Esophagus (tissue), 2 donors: ENCODE data around the gene VGLL4. TPM values are rescaled to one million over a fixed set of nuclear protein-coding genes. Genes with fewer than 3 reads are reported as not detected.

ENCODE experiments used
- H3K27ac ChIP-seq, 2 donors: one replicate each; pipeline ENCODE4 v1.5.1; 2013; ENCODE audit warnings: low read depth in 2 of 2, mild to moderate bottlenecking in 2 of 2, inconsistent platforms in 1 of 2, low read length in 1 of 2, moderate library complexity in 1 of 2
- H3K27me3 ChIP-seq, 2 donors: one replicate each; pipeline ENCODE4 v1.6.1; 2013; ENCODE audit warnings: low read length in 2 of 2, control low read depth in 1 of 2, mild to moderate bottlenecking in 1 of 2; ENCODE audit not compliant: insufficient read depth in 2 of 2, control insufficient read depth in 1 of 2
- H3K36me3 ChIP-seq, 2 donors: one replicate each; pipeline ENCODE4 v1.6.1; 2013; ENCODE audit warnings: low read length in 1 of 2; ENCODE audit not compliant: control insufficient read depth in 2 of 2, insufficient read depth in 2 of 2
- H3K4me1 ChIP-seq, 2 donors: one replicate each; pipeline ENCODE4 v1.6.1; 2013; ENCODE audit warnings: low read length in 1 of 2; ENCODE audit not compliant: control insufficient read depth in 2 of 2, insufficient read depth in 2 of 2
- H3K4me3 ChIP-seq, 2 donors: one replicate each; pipeline ENCODE4 v1.5.1; 2013; ENCODE audit warnings: low read length in 2 of 2, mild to moderate bottlenecking in 2 of 2, low read depth in 1 of 2, moderate library complexity in 1 of 2
- H3K9me3 ChIP-seq, 2 donors: one replicate each; pipeline ENCODE4 v1.6.1; 2013; ENCODE audit warnings: mild to moderate bottlenecking in 2 of 2, low read depth in 1 of 2, low read length in 1 of 2, moderate library complexity in 1 of 2; ENCODE audit not compliant: control insufficient read depth in 2 of 2, insufficient read depth in 1 of 2
- WGBS, 2 donors: extraction: QIAGEN DNeasy Blood & Tissue Kit; methylation state at CpG; one replicate each; pipeline ENCODE4 v1.1.7; 2013; 5-methylcytosine and 5-hydroxymethylcytosine counted together
- polyA plus RNA-seq, 2 donors: library from polyadenylated mRNA; stranded (reverse); fragments of 200-250 nt; gene quantifications; one replicate each; pipeline ENCODE4 v1.2.3, GENCODE V29; 2013
- donor health status: healthy with polysubstance abuse.
- donor health status: Bipolar disorder and iron deficiency.

VGLL4 gene
- polyA plus RNA-seq, 2 donors: 23.1 to 26.3 TPM

DNA sequence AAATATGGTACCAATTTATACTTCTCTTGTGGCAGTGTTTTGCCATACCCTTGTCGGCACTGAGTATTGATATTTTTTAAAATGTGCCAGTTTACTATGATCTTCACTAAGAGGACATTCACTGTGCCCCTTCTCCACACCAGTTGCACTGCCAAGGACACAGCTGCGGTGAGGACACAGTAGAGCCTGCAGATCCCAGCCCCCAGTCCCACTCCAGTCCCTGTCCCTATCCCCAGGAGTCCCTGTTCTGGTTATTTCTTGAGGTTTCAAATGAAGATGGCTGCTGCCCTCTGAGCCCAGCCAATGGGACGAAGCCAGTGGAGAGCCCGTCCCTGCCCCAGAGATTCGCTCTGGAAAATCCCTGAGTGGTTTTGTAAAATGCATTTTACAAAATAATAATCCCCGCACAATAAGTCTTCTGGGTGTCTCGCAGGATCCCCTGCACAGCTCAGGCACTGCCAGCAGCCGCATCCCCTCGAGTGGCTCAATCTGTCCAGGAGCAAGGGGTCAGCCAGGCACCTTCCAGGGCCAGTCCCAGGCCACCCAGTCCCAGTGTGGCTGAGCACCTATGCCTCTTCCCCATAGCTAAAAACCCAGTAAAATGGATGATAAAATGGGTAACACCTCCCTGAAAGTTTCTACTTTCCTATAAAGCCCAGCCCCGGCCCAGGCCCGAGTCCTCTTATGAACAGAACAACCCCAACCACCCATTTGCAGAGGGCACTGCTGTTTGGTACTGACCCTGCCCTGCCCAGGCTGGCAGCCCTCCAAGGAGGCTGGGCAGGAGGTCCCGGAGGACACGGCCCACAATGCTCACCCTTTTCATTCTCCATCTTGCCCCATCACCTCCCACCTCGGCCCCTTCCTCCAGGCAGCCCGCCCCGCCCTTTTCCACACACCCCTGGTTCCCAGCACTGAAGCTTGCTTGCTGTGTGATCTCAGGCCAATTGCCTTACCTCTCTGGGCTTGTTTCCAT, 91.1 kb downstream of the VGLL4 start:
- Histone ChIP-seq H3K27ac (no peak overlapping the region), H3K4me1 (peaks cover 5 to 19% of the 10 kb centered on the region in 2 donors), H3K4me3 (no peak overlapping the region), H3K36me3 (peaks cover 4 to 21% of the 10 kb centered on the region in 2 donors), H3K27me3 (no peaks in the 10 kb centered on the region), H3K9me3 (no peaks in the 10 kb centered on the region)
- WGBS, 2 donors: 92 to 94% methylated on average over 16 of the region's 16 CpGs

DNA sequence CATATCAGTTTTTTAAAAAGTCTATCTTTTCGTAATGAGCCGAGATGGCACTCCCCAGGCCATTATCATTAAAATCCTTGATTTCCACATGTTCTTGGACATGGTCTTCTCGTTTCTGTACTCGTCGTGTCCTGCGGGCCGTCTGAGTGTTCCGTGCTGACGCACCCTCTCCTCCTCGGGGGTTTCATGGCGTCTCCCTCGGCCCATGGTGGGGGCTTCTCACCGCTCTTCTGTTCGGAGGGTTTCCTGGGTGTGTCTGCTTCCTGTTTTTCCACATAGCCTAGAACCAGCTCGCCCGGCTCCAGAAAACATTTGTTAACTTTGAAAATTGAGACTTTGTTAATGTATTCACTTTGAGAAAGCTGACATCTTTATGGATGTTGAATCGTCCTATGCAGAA, 92.7 kb downstream of the VGLL4 start:
- H3K27me3 ChIP-seq: no peaks in the 10 kb centered on the region
- no peak overlapping the region for H3K27ac ChIP-seq
- no peak overlapping the region for H3K4me3 ChIP-seq
- WGBS, 2 donors: 84 to 87% methylated on average over 17 of the region's 17 CpGs
- no peaks in the 10 kb centered on the region for H3K9me3 ChIP-seq
- peaks cover 5 to 16% of the 10 kb centered on the region in 2 donors for H3K4me1 ChIP-seq
- peaks cover 4 to 18% of the 10 kb centered on the region in 2 donors for H3K36me3 ChIP-seq

DNA sequence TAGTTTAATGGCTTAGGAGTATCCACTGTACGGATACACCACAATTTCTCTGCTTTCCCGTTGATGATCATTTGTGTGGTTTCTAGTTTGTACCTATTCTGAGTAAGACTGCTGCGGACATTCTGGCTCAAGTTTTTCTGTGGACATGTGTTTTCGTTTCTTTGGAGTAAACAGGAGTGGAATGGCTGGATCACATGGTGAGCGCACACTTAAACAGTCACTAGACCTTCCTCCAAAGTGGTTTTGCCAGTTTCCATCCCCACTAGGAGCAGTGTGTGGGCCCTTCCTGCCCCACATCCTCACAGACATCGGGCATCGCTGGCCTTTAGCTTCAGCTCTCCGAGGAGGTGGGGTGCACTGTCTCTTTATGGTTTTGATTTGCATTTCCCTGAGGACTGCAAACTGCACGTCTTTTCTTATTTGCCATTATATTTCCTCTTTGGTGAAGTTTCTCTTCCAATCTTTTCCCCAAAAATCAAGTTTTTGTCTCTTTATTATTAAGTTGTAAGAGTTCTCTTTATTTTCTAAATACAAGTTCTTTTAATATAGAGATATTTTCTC, 94.1 kb downstream of the VGLL4 start:
- Histone ChIP-seq H3K27ac (no peak overlapping the region), H3K4me1 (peaks cover 5 to 6% of the 10 kb centered on the region in 2 donors), H3K36me3 (peaks cover 1 to 7% of the 10 kb centered on the region in 2 donors), H3K4me3 (no peak overlapping the region), H3K27me3 (no peaks in the 10 kb centered on the region), H3K9me3 (no peaks in the 10 kb centered on the region)
- WGBS, 2 donors: 84 to 89% methylated on average over 9 of the region's 9 CpGs

DNA sequence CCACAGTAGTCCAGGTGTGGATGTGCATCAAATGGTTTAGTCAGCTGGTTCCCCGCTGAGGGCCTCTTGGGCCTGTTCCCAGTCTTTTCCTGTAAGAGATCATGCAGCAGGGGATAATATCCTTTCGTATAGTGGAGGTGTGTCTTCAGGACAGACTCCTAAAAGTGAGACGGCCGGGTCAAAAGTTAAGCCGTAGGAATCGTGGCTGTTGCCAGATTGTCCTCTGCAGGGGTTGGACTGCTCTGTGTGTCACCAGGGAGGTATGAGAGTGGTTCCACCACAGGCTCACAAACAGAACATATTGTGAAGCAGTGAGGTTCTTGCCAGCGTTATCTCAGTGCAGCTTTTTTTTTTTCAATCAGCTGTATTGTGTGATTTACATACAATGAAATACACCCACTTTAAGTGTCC, 95.0 kb downstream of the VGLL4 start:
- H3K27ac ChIP-seq: no peak overlapping the region
- H3K4me1 ChIP-seq: peaks cover under 1 to 5% of the 10 kb centered on the region in 2 donors
- H3K4me3 ChIP-seq: no peak overlapping the region
- H3K36me3 ChIP-seq: no peaks in the 10 kb centered on the region
- WGBS, 2 donors: 46 to 47% methylated on average over 7 of the region's 7 CpGs
- no peaks in the 10 kb centered on the region for H3K27me3 ChIP-seq
- no peaks in the 10 kb centered on the region for H3K9me3 ChIP-seq

DNA sequence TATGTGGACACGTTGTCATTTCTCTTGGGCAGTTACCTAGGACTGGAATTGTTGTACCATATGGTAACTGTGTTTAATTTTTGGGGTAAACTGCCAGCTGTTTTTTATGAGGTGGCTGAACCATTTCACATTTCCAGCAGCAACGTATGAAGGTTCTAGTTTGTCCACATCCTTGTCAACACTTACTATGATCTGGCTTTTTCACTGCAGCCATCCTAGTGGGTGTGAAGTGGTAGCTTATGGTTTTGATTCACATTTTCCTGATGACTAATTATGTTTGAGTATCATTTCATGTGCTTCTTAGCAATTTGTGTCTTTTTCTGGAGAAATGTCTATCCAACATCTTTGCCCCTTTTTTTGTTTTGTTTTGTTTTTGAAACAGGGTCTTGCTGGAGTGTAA, 96.2 kb downstream of the VGLL4 start:
- no peaks in the 10 kb centered on the region for H3K9me3 ChIP-seq
- H3K27me3 ChIP-seq: no peaks in the 10 kb centered on the region
- no peak overlapping the region for H3K27ac ChIP-seq
- H3K4me1 ChIP-seq: peaks cover 0 to 2% of the 10 kb centered on the region in 2 donors
- H3K36me3 ChIP-seq: no peaks in the 10 kb centered on the region
- no peak overlapping the region for H3K4me3 ChIP-seq
- 91 to 94% methylated on average over 2 of the region's 2 CpGs for WGBS, 2 donors

DNA sequence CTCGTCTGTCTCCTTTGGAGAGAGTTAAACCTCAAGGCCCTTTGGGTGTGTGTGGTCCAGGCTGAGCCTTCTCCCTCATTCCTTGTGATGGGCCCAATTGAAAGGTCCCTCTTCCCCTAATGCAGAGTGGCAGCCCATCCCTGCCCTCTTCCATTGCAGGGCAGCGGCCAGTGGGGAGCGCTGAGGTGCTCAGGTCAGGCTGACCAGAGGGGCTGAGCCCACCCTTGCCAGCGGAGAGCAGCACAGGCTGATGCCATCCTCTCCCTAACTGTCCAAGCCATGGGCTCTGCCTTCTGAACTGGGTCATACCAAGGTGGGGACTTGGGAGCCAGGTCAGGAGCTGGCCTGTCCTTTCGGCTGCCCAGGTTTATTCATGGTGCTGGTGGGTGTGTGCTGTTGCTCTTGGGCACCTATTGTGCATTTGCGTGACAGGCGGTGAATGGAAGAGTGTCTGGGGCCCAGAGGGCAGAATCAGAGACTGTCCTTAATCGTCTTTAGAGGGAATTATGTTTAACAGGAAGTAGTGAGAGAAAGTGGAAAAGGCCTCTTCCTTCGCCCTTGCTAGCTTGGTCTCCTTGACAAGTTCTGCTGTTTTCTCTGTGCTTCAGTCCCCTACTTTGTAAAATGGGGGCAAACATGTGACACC, 96.9 kb downstream of the VGLL4 start:
- H3K4me1 ChIP-seq: peaks cover 2% of the 10 kb centered on the region in 2 donors
- H3K36me3 ChIP-seq: no peaks in the 10 kb centered on the region
- H3K27ac ChIP-seq: no peak overlapping the region
- no peaks in the 10 kb centered on the region for H3K9me3 ChIP-seq
- 92% methylated on average over 9 of the region's 9 CpGs for WGBS, 2 donors
- H3K4me3 ChIP-seq: no peak overlapping the region
- no peaks in the 10 kb centered on the region for H3K27me3 ChIP-seq

DNA sequence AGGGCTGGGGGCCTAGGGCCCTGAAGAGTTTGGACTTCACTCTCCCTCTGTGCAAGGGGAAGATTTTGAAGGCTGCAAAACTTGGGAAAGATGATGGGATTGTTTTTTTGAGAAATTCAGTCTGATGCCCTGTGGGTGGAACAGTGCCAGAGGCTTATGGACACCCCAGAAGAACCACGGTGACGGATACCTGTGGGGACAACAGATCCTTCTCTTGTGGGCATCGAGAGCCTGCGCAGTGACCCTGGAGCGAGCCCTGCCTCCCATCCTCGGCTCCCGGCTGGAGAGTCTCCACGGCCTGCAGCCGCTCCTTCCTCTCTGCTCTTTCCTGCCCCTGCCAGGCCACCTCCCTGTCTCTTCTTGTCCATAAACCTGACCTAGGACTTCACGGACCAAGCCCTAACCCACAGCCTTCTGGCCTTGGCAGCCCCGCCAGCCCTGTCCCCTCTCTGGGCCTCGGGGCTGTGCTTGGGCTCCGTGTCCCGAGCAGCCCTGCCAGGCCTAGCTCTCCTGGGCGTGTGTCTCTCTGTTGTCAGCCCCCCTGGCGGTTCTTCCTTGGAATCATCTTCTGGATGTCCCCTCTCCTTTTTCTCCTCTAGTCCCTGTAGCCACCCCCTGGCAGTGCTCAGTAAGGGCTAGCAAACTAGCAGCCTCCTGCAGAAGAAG, 98.4 kb downstream of the VGLL4 start:
- H3K27ac ChIP-seq: no peak overlapping the region
- WGBS, 2 donors: 78 to 80% methylated on average over 16 of the region's 16 CpGs

DNA sequence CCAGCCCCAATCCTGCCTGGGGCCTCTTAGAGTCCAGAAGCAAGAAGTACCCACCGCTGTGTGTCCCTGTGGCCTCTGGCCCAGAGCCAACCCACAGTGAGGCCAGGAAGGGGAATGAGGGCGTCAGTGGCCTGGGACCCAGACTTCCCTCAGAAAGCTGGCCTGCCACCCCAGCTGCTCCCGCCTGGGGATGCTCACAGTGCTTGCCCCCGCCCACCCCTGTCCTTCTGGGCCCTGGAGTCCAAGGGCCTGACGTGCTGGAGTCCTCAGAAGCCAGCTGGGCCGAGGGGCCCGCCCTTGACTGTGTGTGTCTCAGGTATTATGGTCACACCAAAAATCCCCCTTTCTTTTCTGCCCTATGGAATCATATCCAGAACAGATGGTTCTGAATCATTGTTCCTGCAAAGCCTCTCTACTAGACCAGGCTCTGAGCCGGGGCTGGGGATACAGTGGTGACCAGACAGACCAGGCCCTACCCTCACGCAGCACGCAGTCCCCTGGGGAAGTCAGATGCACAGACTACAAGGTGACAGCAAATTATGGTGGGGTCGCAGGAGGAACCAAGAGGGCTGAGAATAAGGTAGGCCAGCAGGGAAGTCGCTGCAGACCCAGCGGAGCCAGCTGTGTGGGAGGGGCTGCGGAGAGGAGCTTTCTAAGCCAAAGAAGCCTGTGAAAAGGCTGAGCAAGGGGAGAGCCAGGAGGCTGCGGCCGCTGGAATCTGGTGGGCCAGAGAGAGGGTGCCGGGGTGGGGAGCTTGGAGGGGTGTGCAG, 99.1 kb downstream of the VGLL4 start:
- Histone ChIP-seq H3K4me3 (no peak overlapping the region), H3K36me3 (no peaks in the 10 kb centered on the region), H3K27me3 (no peaks in the 10 kb centered on the region), H3K27ac (no peak overlapping the region), H3K4me1 (peaks cover 2% of the 10 kb centered on the region in 2 donors), H3K9me3 (no peaks in the 10 kb centered on the region)
- 75 to 77% methylated on average over 17 of the region's 17 CpGs for WGBS, 2 donors

More for the DNA sequence above, 98.4 kb downstream of the VGLL4 start:
- H3K27me3 ChIP-seq: no peaks in the 10 kb centered on the region
- no peak overlapping the region for H3K4me3 ChIP-seq
- no peaks in the 10 kb centered on the region for H3K9me3 ChIP-seq
- H3K4me1 ChIP-seq: peaks cover 2% of the 10 kb centered on the region in 2 donors
- no peaks in the 10 kb centered on the region for H3K36me3 ChIP-seq
